HG03565 (cell line): ENCODE results near the gene PPM1M.
"Not testable (repeated sequence)": the region's sequence is repeated elsewhere in the genome, so short reads cannot be mapped to it uniquely, and the experiment has no call there.

Experiments
- ATAC-seq: cut with Tn5 transposase; IDR thresholded peaks from one replicate; pipeline ENCODE4 v1.9.1; 2021; ENCODE audit warnings: mild to moderate bottlenecking, moderate library complexity; ENCODE audit not compliant: unreplicated experiment

The PPM1M gene

DNA sequence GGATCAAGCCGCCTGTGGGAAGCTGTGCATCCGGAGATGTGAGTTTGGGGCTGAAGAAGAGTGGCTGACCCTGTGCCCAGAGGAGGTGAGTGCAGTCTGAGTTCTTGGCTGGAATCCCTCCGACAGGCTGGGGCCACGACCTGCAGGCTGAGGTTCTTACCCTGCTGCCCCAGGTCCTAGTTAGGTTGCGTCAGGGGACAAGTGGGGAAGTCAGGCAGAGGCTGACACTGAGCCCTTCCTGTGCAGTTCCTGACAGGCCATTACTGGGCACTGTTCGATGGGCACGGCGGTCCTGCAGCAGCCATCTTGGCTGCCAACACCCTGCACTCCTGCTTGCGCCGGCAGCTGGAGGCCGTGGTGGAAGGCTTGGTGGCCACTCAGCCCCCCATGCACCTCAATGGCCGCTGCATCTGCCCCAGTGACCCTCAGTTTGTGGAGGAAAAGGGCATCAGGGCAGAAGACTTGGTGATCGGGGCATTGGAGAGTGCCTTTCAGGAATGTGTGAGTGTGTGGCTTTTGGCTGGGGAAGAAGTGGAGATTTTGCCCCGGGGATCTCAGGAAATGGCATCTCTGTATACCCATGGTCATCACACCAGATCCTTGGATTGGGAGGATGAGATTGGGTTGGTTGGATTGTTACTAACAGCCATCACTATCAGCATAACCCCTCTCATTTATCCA, 1.3 kb downstream of the PPM1M start:
- no peak for ATAC-seq

DNA sequence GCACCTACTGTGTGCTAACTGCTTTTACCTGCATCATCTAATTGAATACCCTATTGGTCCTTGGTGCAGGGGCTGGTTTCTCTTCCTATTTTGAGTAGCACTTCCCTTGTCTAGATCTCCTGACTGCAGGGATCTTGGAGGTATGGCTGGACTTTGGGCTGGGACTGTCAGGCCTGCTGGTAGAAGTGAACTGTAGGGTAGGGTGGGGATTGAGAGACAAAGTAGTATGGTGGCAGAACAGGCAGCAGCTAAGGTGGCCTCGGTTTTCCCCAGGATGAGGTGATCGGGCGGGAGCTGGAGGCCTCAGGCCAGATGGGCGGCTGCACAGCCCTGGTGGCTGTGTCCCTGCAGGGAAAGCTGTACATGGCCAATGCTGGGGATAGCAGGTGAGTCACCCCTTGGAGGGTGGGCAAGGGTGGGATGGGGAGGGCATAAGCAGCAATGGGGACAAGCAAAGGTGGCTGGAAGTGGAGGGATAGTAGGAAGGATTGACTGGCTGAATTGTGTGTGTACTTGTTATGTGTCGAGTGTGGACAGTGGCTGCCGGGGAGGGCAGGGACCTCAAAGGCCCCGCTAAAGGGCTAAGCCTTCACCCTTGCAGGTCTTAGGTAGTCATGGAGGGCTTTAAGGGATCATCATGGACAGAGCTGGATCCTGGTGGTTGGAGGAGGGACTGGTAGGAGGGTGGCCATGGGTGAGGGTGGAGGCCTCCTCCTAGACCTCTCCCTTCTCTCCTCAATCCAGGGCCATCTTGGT, 2.0 kb downstream of the PPM1M start:
- ATAC-seq: no peak

DNA sequence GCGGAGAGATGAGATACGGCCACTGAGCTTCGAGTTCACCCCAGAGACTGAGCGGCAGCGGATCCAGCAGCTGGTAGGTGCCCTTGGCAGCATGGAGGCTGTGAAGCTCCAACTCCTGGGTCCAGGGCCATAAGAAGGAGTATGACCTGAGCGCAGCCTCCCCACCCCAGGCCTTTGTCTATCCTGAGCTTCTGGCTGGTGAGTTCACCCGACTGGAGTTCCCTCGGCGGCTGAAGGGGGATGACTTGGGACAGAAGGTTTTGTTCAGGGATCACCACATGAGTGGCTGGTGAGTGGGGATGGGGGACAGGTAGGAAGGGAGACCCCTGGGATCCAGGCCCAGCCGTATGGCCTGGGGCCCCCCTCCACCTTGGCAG, 2.6 kb downstream of the PPM1M start:
- ATAC-seq: no peak

DNA sequence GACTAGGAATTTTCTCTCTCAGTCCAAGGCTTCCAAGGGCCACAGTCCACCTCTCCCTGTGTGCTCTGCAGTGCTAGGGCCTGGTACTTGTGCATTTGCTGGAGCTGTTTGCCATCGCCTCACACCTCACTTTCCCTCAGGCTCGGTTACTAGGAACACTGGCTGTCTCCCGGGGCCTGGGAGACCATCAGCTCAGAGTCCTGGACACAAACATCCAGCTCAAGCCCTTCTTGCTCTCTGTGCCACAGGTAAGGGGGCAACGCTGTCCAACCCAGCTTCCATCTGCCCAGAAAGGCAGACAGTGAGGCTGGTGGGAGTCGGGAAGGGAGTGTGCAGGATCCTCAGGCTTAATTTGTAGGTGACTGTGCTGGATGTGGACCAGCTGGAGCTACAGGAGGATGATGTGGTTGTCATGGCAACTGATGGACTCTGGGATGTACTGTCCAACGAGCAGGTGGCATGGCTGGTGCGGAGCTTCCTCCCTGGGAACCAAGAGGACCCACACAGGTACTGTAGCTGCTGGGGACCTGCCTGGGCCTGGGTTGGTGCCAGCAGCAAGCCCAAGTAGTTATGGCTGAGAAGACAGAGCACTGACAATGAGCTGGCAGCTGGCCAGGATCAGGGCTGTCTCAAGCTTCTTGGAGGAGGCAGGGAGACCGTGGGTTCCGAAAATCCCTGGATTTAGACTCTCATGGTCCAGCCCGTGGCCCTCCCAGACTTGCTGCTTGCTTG, 3.4 kb downstream of the PPM1M start:
- ATAC-seq: no peak

DNA sequence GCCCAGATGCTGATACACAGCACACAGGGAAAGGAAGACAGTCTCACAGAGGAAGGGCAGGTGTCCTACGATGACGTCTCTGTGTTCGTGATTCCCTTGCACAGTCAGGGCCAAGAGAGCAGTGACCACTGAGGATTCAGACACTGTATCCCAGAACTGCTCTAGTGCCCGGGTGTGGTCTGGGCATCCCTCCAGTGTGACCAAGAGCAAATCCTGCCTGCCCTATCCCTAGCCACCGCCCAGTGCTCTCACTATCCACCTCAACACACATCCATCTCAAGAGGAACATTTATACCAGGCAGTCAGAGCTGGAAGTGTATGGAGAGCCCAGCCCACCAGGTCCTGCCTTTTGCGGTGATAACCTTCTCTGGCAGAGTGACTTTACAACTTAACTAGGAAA, 4.1 kb downstream of the PPM1M start:
- no peak for ATAC-seq

DNA sequence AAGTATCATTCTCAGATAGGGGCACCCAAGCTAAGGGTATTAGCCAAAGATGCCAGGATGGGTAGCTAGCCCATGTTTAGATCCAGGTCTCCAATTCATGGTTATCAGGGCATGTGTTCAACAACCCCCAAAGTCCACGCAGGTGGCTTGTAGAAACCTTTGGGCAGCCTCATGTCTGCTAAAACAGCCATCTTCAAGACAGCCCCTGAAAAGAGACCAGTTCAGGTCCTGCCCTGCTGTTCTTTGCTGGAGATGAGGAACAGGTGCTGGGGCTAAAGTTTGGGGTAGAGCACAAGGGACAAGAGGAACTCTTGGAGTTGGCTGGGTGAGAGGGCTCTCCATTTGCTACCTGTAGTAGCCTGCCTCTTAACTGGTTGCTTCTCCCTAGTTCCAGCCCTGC, 4.6 kb downstream of the PPM1M start:
- ATAC-seq: no peak

DNA sequence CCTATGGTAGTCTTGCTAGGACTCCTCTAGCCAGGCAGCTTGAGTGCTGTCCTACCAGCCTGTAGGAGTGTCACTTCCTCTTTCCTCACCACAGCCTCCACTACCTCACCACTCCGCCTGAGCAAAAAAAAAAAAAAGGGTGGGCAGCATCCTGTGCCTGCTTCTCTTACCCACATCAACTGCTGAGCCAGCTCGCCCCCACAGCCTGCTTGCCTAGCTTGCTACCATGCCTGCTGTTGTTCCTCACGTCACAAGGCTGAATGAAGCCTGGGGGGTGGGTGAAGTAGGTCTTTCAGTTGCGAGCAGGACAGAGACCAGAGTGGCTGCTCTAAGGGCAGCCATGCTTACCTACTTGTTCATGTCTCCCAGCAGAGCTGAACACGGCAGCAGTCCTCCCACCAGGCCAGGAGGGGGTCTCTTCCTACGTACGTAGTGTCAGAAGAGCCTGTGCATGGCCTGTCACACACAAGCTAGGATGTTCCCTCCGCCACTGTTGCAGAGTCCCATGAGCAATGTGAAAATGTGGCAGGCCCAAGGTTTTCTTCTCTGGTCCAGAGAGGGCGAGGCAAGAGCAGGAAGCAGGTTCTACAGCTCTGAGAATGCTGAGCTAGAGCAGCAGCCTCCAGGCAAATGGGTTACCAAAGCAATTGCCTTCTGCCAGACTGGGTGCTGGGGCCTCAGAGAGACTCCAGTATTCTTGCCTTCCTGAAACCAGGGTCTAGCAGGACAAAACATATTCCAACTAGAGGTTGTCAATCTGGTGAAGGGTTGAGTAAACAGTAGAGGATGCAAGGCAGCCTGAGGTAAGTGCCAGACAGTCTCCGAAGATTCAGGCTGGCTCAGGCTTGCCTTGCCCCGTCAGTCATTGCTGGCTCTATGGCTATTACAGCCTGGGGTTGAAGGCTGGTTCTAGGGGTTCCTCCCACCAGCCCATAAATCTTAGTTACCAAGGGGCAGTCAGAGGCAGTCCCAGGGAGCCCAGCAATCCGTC, 8.1 kb downstream of the PPM1M start:
- ATAC-seq: peak; percentile 68

DNA sequence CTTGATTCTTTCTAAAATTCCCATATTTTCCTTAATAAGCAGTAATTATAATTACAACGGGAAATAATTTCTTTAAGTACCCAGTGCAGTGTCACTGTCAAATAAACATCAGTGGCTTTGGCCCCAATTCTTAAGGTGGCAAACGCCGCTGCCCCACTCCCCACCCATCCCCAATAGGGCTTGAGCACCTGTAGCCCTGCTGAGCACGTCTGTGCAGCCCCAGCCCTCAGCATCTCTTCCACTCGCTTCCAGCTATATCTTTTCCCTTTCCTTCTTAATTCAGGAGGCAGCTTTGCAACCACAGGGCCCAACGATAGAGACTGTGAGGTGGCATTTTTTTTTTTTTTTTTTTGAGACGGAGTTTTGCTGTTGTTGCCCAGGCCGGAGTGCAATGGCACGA, 9.0 kb downstream of the PPM1M start:
- no peak for ATAC-seq

DNA sequence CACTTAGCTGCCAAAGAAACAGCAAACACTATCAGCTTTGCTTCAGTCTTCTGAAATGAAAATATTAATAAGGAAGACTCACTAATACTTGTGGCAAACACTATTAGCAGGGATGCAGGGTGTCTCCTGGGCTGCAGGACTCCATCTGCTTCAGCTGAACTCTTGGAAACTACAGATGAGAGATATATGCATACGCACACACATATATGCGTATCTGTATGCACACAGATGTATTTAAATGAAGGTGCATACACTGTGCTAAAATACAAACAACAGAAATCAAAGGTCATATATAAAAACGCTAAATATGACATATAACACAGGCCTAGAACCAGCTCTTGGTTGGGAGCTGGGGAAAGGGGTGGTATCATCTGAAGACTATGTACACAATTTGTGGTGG, 10.6 kb downstream of the PPM1M start:
- ATAC-seq: no peak

DNA sequence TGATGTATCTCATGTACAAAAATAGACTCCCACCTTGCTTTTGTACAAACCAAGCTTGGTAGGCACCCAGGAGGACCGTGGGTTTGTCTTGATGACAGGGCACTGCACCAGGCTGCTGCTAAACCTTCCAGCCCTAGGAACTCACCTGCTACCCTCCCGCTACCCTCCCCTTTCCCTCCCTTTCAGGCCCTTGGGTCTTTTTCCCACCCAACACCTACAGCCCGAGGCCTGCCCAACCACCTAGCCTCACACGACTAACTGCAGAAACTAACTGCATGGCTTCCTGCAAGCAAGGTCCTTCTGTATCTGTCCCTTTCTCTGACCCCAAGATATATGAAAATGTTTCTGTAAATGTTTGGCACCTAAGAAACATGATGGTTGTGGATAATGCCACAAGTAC, 11.1 kb downstream of the PPM1M start:
- no peak for ATAC-seq

DNA sequence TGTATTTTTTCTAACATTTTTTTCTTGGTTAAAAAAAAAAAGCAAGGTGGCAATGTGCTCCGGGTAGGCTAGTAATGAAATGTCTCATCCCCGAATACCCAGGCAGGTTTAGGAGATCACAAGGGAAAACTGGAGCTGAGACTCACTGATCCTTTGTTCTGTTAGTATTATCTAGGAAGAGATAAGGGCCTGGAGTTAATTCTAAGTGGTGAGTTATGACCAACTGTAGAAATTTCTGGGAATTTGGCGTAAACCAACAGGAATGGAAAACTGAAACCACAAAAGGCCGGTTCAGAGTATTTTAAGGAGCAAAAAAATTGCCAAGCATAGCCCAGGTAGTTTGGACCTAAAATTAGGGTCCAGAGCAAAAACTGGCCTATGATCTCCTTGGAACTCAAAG, 12.4 kb downstream of the PPM1M start:
- ATAC-seq: no peak

DNA sequence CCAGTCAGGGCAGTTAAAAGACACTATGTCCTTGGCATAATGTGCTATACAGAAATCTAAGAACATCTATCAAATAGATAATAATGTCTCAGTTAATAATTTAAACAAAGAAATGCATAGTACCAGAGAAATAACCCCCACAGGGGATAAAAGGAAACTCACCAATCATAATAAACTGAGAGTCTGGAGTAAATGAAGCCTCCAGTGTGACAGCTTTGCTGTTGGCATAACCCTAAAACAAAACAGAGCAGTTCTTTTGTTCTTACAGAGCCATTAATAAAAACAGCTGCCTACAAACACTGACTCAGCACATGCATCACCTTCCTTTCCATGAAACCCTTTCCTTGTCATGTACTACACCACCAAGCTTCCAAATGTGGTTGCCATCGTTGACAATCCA, 13.5 kb downstream of the PPM1M start:
- ATAC-seq: no peak

DNA sequence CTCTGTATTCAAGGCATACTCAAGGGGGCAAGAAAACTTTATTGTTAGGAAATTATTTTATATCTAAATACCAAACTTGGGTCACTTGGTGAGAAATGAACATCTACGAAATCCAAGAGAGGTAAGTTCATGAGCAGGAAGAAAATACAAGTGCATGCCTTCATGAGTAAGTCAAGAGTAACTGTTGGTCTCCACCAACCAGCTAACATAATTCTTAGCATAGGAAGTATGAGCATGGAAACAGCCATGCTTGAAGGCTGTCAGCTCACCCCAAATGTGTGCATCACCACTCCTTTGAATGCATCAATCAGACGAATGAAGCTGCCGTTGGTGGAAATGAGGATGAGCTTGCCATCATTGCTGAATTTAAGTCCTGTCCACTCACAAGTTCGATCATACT, 13.9 kb downstream of the PPM1M start:
- ATAC-seq: no peak

DNA sequence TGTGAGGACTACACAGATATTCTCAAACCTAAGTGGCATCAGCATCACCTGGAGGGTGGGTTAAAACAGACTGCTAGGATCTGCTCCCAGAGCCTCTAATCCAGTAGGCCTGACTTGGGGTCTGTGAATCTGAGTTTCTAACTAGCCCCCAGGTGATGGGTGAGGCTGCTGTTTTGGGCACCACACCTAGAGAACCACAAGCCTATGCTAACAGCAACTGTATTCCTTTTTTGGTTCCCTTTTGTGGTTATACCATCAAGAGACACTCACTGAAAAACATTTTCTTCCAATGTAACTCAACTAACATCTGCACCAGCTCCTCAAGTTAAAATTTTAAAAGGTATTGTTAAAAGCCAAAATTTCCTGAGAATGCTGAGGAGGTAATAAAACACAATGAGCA, 16.9 kb downstream of the PPM1M start:
- ATAC-seq: no peak

DNA sequence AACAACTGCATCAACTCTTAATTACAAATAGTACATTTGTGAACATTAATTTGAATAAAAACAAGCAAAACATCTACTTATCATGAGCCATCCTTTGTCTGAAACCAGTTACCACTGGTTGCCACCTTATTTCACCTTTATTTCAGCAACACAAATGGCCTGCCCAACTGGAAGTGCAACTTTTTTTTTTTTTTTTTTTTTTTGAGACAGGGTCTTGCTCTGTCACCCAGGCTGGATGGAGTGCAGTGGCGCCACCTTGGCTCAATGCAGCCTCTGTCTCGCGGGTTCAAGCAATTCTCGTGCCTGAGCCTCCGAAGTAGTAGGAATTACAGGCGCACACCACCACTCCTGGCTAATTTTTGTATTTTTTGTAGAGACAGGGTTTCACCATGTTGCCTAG, 19.8 kb downstream of the PPM1M start:
- ATAC-seq: no peak

DNA sequence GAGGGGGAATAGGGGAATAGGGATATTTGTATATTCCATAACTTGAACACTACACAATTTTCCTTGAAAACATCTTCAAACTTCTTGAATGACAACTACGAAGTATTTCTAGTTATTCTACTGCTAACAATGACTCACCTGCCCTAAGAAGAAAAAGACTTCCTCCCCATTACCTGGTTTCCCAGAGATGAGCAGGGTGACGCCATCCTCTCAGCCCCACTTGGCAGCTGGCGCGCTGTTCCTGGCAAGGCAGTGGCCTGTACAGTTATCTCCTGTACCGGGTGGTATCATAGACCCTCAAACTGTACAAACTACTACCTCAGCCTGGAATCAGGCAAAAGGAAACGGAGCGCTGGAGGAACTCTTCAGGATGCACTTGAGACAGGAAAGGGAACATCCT, 22.5 kb downstream of the PPM1M start:
- no peak for ATAC-seq

DNA sequence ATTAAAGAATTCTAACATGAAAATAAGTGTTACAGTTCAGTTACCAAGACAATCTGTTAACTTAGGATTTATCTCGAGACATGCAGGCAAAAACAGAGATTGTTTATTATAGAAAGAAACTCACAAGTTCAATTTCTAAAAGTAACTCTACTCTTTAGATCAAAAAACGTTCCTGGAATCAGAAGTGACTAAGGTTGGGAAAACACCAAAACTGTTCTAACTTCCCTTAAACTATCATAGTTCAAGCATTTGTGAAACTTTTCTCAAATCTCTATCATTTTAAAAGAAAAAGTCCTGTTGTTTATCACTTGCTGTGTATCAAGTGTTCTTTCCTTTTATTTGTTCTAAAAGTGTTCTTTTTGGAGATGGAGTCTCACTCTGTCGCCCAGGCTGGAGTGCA, 24.2 kb downstream of the PPM1M start:
- no peak for ATAC-seq

DNA sequence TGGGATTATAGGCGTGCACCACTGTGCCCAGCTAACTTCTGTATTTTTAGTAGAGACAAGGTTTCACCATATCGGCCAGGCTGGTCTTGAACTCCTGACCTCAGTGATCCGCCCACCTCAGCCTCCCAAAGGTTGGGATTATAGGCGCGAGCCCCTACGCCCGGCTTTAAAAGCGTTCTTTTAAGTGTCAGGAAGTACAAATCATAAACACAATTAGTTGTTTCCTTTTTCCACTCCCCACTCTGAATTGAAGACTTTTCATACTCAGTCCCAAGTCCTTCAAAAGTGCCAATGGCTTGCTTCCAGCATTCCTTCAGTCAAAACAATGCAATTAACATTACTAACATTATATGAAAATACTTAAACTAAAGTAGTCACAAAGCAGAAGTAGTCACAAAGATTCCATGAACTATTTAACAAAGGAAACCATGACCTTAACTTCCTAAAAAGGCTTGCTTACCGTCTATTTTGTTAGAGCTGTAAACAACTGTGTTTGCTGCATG, 24.7 kb downstream of the PPM1M start:
- ATAC-seq: no peak

DNA sequence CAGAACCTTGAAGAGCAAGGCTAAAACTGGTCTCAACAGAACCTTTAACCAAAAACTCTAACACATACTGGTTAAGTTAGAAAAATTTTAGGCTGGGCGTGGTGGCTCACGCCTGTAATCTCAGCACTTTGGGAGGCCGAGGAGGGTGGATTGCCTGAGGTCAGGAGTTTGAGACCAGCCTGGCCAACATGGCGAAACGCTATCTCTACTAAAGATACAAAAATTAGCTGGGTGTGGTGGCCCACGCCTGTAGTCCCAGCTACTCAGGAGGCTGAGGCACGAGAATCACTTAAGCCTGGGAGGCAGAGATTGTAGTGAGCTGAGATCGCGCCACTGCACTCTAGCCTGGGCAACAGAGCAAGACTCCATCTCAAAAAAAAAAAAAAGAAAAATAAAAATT, 26.6 kb downstream of the PPM1M start:
- not testable (repeated sequence) for ATAC-seq

DNA sequence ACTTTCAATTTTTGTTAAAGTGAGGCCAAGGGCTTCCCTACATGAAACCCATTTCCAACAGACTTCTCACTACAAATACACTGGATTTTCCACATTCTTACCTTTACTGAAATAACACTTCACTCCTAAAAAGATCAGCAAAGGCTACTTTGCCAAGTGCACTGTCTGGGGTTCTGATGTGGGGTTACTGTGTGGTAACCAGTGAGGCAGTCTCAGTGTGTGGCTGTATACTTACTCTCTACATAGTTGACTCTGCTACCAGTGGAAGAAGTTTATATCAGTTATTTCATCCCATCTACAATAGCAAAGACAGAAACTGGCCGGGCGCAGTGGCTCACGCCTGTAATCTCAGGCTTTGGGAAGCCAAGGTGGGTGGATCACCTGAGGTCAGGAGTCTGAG, 27.3 kb downstream of the PPM1M start:
- no peak for ATAC-seq

DNA sequence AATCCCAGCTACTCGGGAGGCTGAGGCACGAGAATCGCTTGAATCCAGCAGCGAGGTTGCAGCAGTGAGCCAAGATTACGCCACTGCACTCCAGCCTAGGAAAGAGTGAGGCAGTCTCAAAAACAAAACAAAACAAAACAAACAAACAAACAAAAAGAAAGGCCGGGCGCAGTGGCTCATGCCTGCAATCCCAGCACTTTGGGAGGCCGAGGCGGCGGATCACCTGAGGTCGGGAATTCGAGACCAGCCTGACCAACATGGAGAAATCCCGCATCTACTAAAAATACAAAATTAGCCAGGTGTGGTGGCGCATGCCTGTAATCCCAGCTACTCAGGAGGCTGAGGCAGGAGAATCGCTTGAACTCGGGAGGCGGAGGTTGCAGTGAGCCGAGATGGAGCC, 29.2 kb downstream of the PPM1M start:
- ATAC-seq: not testable (repeated sequence)
